ENCODE results near the gene SLC22A14.

The SLC22A14 gene

DNA sequence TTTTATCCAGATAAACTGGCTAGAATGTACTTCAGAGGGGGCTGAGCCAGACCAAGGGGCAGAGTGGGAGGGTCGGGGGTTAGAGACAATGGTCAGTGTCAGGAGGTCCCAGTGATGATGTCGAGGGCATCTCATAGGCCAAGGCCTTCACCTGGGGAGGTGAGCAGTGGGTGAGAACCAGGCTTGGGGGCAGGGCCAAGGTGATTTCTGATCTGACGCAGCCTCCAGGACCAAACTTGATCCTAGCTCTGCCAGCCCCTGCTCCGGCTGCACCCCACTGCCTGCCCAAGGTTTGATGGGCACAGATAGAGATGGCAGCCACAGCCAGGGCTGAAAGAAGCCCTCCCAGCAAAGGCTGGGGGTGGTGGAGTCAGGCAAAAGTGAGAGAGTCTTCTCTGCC lies 79.4 kb downstream of the SLC22A14 start:
- TF ChIP-seq, protein P1, sequence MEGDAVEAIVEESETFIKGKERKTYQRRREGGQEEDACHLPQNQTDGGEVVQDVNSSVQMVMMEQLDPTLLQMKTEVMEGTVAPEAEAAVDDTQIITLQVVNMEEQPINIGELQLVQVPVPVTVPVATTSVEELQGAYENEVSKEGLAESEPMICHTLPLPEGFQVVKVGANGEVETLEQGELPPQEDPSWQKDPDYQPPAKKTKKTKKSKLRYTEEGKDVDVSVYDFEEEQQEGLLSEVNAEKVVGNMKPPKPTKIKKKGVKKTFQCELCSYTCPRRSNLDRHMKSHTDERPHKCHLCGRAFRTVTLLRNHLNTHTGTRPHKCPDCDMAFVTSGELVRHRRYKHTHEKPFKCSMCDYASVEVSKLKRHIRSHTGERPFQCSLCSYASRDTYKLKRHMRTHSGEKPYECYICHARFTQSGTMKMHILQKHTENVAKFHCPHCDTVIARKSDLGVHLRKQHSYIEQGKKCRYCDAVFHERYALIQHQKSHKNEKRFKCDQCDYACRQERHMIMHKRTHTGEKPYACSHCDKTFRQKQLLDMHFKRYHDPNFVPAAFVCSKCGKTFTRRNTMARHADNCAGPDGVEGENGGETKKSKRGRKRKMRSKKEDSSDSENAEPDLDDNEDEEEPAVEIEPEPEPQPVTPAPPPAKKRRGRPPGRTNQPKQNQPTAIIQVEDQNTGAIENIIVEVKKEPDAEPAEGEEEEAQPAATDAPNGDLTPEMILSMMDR (IDR thresholded peaks at IDR 0.05; ENCODE audit: extremely low read depth, insufficient read depth, missing control alignments) = no peak
- no peak for DNase-seq (ENCODE audit: low spot score)
- in situ Hi-C loops (cut with MboI; ENCODE audit: low pct_unique_long_range_greater_than_20kb, low sequenced_read_pairs, unreplicated experiment) = no loop called here

DNA sequence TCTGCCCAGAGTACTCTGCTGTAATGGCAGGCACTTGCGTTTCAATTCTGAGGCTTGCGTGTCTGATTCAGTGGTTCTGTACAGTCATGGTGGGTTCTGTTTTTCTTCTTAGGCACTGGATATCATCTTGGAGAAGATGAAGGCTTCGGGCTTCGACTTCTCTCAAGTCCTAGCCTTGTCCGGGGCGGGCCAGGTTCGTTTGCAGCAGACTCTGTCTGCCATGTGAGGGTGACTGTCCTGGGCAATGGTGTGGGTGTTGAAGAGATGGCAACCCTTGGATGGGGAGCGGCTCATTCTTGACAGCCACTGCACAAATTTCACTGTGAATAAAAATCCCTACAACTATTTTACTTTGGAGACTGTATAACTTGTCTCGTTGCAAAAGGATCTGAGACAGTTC lies 80.7 kb downstream of the SLC22A14 start:
- in situ Hi-C loops (cut with MboI; ENCODE audit: low pct_unique_long_range_greater_than_20kb, low sequenced_read_pairs, unreplicated experiment) = no loop called here
- DNase-seq (ENCODE audit: low spot score) = no peak
- TF ChIP-seq, protein P1 (IDR thresholded peaks at IDR 0.05; ENCODE audit: extremely low read depth, insufficient read depth, missing control alignments) = no peak

DNA sequence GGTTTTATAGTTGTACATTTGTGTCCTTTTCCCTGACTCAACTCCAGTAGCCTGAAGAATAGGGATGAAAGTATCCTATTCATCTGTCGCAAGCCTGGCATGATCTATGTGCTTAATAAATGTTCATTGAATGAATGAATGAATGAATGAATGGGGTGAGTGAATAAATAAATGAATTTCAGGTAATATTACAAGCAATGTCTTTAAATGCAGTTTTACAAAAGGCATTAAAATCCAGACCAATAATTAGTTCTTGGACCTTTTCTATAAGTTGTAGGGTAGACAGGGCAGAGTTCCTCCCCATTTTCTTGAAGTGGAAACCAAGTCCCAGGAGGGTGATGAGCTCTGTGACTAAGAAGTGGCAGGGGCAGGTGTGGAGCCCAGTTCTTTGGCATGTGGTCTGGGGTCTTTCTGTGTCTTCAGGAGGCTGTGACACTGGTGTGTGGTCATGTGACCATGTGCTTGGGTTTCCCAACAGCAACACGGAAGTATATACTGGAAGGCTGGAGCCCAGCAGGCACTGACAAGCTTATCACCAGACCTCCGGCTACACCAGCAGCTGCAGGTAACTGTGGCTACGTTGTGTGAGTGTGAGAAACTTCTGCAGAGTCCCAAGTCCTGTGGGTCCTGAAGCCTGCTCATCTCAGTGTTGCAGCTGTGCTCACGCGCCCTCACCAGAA lies 82.8 kb downstream of the SLC22A14 start:
- TF ChIP-seq, protein P1 (IDR thresholded peaks at IDR 0.05; ENCODE audit: extremely low read depth, insufficient read depth, missing control alignments) = no peak
- no peak for DNase-seq (ENCODE audit: low spot score)
- in situ Hi-C loops (cut with MboI; ENCODE audit: low pct_unique_long_range_greater_than_20kb, low sequenced_read_pairs, unreplicated experiment) = no loop called here

DNA sequence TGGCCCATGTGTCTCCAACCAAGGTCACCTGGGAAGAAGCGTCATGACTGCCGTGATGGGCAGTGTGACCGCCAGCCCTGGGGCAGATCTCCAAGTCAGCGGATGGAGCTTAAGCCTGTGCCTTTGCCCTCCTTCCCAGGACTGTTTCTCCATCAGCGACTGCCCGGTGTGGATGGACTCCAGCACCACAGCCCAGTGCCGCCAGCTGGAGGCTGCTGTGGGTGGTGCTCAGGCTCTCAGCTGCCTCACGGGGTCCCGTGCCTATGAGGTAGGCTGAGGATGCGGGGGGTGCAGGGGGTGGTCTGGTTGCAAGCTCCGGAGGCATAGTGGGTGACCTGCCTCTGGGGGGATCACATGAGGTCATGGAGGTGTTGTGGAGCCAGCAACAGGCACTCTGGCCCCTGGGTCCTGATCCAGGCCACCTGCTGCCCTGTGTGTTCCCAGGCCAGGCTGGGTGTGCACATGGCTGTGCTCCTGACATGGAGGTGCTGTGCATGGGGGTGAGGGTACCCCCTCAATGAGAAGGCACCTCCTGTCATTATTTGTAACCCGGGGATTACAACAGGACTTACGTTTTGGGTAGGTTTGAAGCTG lies 83.5 kb downstream of the SLC22A14 start:
- TF ChIP-seq, protein P1 (IDR thresholded peaks at IDR 0.05; ENCODE audit: extremely low read depth, insufficient read depth, missing control alignments) = no peak
- in situ Hi-C loops (cut with MboI; ENCODE audit: low pct_unique_long_range_greater_than_20kb, low sequenced_read_pairs, unreplicated experiment) = no loop called here
- DNase-seq (ENCODE audit: low spot score) = no peak

DNA sequence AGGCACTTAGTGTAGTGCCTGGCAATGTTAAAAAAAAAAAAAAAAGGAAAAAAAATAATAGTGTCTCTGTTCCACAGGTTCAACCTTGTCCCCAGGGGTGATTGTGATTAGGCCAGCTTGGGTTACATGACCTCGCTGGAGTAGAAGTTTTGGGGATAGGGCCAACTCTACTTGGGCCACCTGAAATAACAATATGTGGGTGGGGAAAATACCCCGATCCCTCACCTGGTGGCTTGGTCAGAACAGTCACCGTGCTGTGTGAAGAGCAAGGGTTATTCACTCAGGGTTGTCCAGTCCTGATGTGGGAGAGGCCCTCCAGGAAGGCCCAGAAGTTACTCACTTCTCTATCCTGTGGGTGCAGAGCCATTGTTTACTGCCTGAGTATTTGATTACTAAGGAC lies 84.0 kb downstream of the SLC22A14 start:
- TF ChIP-seq, protein P1 (IDR thresholded peaks at IDR 0.05; ENCODE audit: extremely low read depth, insufficient read depth, missing control alignments) = no peak

DNA sequence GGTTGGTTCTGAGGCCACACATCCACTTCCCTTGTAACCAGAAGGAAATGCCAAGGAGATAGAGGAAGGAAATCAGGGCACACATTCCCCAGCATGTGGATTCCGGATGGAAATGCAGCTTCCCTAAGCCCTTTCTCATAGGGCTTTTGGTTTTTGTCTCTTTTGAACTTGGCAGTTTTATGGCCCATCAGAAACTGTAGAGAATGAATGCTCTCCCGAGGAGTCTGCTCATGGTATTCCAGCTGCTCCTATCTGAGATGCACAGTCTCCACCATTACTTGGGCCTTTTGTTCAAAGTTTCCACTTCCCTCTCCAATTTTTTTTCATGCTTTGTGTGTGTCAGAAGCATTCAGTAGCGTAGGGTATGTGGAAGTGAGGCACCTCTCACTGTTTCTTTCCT lies 85.7 kb downstream of the SLC22A14 start:
- in situ Hi-C loops (cut with MboI; ENCODE audit: low pct_unique_long_range_greater_than_20kb, low sequenced_read_pairs, unreplicated experiment) = no loop called here

More for the DNA sequence above, 84.0 kb downstream of the SLC22A14 start:
- DNase-seq (ENCODE audit: low spot score) = no peak
- in situ Hi-C loops (cut with MboI; ENCODE audit: low pct_unique_long_range_greater_than_20kb, low sequenced_read_pairs, unreplicated experiment) = no loop called here

More for the DNA sequence above, 85.7 kb downstream of the SLC22A14 start:
- no peak for DNase-seq (ENCODE audit: low spot score)
- TF ChIP-seq, protein P1 (IDR thresholded peaks at IDR 0.05; ENCODE audit: extremely low read depth, insufficient read depth, missing control alignments) = no peak

Measured in GM13977 (cell line).